ENCODE measurements around the gene DGKG. TPM values are rescaled to one million over a fixed set of nuclear protein-coding genes. Genes with fewer than 3 reads are reported as not detected.

DGKG gene
- total and polyA plus RNA-seq, 9 of the 15 experiments (the other 6 are each of a cell fraction or from before 2014, with no cell fraction given) = 0.01 to 0.36 (median 0.15) TPM

DNA sequence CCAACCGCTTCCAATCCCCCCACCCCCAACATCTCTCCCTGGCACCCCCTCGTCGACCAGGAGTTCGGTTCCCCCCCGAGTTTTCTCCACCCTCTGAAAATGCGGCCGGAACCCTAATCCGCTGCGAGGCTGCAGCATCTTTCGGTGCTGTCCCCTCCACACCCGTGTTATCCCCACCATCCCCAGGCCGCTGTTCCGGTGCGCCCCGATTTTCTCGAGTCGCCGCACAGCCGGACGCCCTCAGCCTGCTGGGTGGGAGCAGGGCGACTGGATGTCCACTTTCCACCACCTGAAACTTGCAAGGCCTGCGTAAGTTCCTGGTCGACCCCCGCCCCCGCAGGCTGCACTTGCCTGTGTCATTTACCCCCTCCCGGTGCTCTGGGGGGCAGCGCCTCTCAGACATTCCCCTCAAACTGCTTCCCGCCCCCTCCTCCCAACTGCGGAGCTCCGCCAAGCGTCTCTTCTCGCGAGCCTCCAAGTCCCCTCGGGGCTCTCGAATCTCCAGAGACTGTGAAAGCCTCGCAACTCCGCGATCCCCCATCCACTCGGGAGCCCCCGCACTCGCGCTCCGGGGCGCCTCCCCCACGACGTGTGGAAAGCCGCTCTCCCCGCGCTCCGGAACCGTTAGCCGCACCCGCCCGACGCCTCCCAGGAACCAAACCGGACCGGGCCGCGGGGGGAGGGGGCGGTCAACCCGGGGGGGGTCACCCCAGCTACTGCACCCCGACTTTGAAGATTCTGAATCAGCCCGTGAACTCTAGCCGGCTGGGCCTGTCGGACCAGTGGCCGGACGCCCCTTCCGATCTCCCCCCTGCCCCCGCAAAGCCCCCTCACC lies 253.7 kb downstream of the DGKG start (continued):
- TF ChIP-seq, protein P1, sequence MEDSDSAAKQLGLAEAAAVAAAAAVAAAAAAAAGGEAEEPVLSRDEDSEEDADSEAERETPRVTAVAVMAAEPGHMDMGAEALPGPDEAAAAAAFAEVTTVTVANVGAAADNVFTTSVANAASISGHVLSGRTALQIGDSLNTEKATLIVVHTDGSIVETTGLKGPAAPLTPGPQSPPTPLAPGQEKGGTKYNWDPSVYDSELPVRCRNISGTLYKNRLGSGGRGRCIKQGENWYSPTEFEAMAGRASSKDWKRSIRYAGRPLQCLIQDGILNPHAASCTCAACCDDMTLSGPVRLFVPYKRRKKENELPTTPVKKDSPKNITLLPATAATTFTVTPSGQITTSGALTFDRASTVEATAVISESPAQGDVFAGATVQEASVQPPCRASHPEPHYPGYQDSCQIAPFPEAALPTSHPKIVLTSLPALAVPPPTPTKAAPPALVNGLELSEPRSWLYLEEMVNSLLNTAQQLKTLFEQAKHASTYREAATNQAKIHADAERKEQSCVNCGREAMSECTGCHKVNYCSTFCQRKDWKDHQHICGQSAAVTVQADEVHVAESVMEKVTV (CRISPR knock-in tag; IDR thresholded peaks at IDR 0.05) = no peak
- TF ChIP-seq ESRRB (CRISPR knock-in tag; IDR thresholded peaks at IDR 0.05; ENCODE audit: borderline replicate concordance) = no peak
- peak; percentile 55 for TF ChIP-seq KDM5B (IDR thresholded peaks at IDR 0.05; ENCODE audit: insufficient replicate concordance, low read depth, low read length)
- 0 out of 2 replicates have a peak, but pooled peaks have one; percentile 6 for TF ChIP-seq KAT7 (CRISPR knock-in tag; IDR thresholded peaks at IDR 0.05; ENCODE audit: borderline replicate concordance)
- TF ChIP-seq, protein P2, sequence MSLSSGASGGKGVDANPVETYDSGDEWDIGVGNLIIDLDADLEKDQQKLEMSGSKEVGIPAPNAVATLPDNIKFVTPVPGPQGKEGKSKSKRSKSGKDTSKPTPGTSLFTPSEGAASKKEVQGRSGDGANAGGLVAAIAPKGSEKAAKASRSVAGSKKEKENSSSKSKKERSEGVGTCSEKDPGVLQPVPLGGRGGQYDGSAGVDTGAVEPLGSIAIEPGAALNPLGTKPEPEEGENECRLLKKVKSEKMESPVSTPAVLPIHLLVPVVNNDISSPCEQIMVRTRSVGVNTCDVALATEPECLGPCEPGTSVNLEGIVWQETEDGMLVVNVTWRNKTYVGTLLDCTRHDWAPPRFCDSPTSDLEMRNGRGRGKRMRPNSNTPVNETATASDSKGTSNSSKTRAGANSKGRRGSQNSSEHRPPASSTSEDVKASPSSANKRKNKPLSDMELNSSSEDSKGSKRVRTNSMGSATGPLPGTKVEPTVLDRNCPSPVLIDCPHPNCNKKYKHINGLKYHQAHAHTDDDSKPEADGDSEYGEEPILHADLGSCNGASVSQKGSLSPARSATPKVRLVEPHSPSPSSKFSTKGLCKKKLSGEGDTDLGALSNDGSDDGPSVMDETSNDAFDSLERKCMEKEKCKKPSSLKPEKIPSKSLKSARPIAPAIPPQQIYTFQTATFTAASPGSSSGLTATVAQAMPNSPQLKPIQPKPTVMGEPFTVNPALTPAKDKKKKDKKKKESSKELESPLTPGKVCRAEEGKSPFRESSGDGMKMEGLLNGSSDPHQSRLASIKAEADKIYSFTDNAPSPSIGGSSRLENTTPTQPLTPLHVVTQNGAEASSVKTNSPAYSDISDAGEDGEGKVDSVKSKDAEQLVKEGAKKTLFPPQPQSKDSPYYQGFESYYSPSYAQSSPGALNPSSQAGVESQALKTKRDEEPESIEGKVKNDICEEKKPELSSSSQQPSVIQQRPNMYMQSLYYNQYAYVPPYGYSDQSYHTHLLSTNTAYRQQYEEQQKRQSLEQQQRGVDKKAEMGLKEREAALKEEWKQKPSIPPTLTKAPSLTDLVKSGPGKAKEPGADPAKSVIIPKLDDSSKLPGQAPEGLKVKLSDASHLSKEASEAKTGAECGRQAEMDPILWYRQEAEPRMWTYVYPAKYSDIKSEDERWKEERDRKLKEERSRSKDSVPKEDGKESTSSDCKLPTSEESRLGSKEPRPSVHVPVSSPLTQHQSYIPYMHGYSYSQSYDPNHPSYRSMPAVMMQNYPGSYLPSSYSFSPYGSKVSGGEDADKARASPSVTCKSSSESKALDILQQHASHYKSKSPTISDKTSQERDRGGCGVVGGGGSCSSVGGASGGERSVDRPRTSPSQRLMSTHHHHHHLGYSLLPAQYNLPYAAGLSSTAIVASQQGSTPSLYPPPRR (CRISPR knock-in tag; IDR thresholded peaks at IDR 0.05; ENCODE audit: borderline replicate concordance) = no peak
- no peak for TF ChIP-seq ZNF431 (CRISPR knock-in tag; IDR thresholded peaks at IDR 0.05)
- TF ChIP-seq HMG20A (CRISPR knock-in tag; conservative IDR thresholded peaks at IDR 0.05) = no peak
- no peak for TF ChIP-seq MYC (IDR thresholded peaks at IDR 0.05; ENCODE audit: low read depth, low read length)
- TF ChIP-seq MYC (CRISPR knock-in tag; IDR thresholded peaks at IDR 0.05; ENCODE audit: borderline replicate concordance, low read depth) = 0 out of 2 replicates have a peak, but pooled peaks have one; percentile 27
- TF ChIP-seq CBX8 (IDR thresholded peaks at IDR 0.05; ENCODE audit: borderline replicate concordance, extremely low read depth, low read depth, low read length, poor library complexity, severe bottlenecking) = no peak
- peak; percentile 85 for TF ChIP-seq EGR1 (conservative IDR thresholded peaks at IDR 0.05)
- TF ChIP-seq, protein P3, sequence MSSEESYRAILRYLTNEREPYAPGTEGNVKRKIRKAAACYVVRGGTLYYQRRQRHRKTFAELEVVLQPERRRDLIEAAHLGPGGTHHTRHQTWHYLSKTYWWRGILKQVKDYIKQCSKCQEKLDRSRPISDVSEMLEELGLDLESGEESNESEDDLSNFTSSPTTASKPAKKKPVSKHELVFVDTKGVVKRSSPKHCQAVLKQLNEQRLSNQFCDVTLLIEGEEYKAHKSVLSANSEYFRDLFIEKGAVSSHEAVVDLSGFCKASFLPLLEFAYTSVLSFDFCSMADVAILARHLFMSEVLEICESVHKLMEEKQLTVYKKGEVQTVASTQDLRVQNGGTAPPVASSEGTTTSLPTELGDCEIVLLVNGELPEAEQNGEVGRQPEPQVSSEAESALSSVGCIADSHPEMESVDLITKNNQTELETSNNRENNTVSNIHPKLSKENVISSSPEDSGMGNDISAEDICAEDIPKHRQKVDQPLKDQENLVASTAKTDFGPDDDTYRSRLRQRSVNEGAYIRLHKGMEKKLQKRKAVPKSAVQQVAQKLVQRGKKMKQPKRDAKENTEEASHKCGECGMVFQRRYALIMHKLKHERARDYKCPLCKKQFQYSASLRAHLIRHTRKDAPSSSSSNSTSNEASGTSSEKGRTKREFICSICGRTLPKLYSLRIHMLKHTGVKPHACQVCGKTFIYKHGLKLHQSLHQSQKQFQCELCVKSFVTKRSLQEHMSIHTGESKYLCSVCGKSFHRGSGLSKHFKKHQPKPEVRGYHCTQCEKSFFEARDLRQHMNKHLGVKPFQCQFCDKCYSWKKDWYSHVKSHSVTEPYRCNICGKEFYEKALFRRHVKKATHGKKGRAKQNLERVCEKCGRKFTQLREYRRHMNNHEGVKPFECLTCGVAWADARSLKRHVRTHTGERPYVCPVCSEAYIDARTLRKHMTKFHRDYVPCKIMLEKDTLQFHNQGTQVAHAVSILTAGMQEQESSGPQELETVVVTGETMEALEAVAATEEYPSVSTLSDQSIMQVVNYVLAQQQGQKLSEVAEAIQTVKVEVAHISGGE (CRISPR knock-in tag; IDR thresholded peaks at IDR 0.05) = no peak
- TF ChIP-seq ZEB2 (IDR thresholded peaks at IDR 0.05) = no peak
- TF ChIP-seq NBN (IDR thresholded peaks at IDR 0.05; ENCODE audit: low read depth) = no peak
- TF ChIP-seq PURB (CRISPR knock-in tag; IDR thresholded peaks at IDR 0.05; ENCODE audit: low read depth) = no peak
- no peak for TF ChIP-seq CHD1 (IDR thresholded peaks at IDR 0.05; ENCODE audit: low read length)
- TF ChIP-seq BCL6 (CRISPR knock-in tag; IDR thresholded peaks at IDR 0.05) = no peak
